A673 (cell line): ENCODE measurements around the gene SELE. TPM values are rescaled to one million over a fixed set of nuclear protein-coding genes. Genes with fewer than 3 reads are reported as not detected.

Experiments
- BruUV-seq: library from RNA; stranded (reverse); fragments of 400-500 nt; replicated peaks from 2 replicates; lab custom pipeline; 2021; lab: Mats Ljungman, UMichigan
- CTCF ChIA-PET: fragments of 300-600 bp; sonication (Branson Sonifier 250); formaldehyde crosslinking; loops from one replicate; lab custom pipeline; 2022; ENCODE audit warnings: antibody characterized with exemption; lab: Charles Lee
- POLR2A ChIA-PET: fragments of 300-600 bp; sonication (Branson Sonifier 250); formaldehyde crosslinking; loops from one replicate; lab custom pipeline; 2022; ENCODE audit warnings: antibody characterized with exemption; ENCODE audit not compliant: low non-redundant PET; lab: Charles Lee
- DNase-seq: peaks from one replicate; pipeline ENCODE4 v3.0.0-alpha.2; 2015; ENCODE audit warnings: low spot score
- H3K27ac ChIP-seq: fragments of 200-600 bp; sonication (generic); 2 replicates; pipeline ENCODE4 v1.5.1; 2016; ENCODE audit warnings: mixed run types, low read depth, mild to moderate bottlenecking, mixed read lengths, antibody characterized with exemption, low read length; ENCODE audit not compliant: poor library complexity, severe bottlenecking
- H3K27me3 ChIP-seq: fragments of 200-600 bp; sonication (generic); replicated peaks from 2 replicates; pipeline ENCODE4 v1.6.1; 2017; ENCODE audit warnings: mixed run types, low read depth, mild to moderate bottlenecking, mixed read lengths, antibody characterized with exemption, low read length; ENCODE audit not compliant: insufficient read depth, poor library complexity
- H3K36me3 ChIP-seq: fragments of 200-600 bp; sonication (generic); 2 replicates; pipeline ENCODE4 v1.6.1; 2016; ENCODE audit warnings: mixed run types, mild to moderate bottlenecking, mixed read lengths, antibody characterized with exemption, low read length; ENCODE audit not compliant: insufficient read depth, poor library complexity, severe bottlenecking
- H3K4me1 ChIP-seq: fragments of 200-600 bp; sonication (generic); 2 replicates; pipeline ENCODE4 v1.6.1; 2017; ENCODE audit warnings: mixed run types, mild to moderate bottlenecking, mixed read lengths, antibody characterized with exemption, low read length; ENCODE audit not compliant: insufficient read depth, poor library complexity, severe bottlenecking
- H3K4me3 ChIP-seq: fragments of 200-600 bp; sonication (generic); 2 replicates; pipeline ENCODE4 v1.5.1; 2016; ENCODE audit warnings: low read depth, mixed run types, mild to moderate bottlenecking, mixed read lengths, low read length; ENCODE audit not compliant: poor library complexity, severe bottlenecking
- H3K9me3 ChIP-seq: fragments of 200-600 bp; sonication (generic); 2 replicates; pipeline ENCODE4 v1.6.1; 2016; ENCODE audit warnings: mixed run types, low read depth, mild to moderate bottlenecking, mixed read lengths, antibody characterized with exemption, low read length; ENCODE audit not compliant: poor library complexity, severe bottlenecking
- CTCF ChIP-seq: fragments of 300-800, 200-600 bp; sonication (generic); conservative IDR thresholded peaks from 2 replicates; pipeline ENCODE4 v1.5.1; 2017; ENCODE audit warnings: low read depth, mild to moderate bottlenecking, antibody characterized with exemption, low read length, moderate library complexity, mixed read lengths
- EZH2 ChIP-seq: fragments of 200-600 bp; sonication (generic); IDR thresholded peaks from 2 replicates; pipeline ENCODE4 v1.6.1; 2017; ENCODE audit warnings: borderline replicate concordance, low read depth, mild to moderate bottlenecking, mixed read lengths, antibody characterized with exemption, low read length; ENCODE audit not compliant: poor library complexity, severe bottlenecking
- intact Hi-C: fragments of 100-400 bp; cut with micrococcal nuclease; formaldehyde crosslinking; loops from one replicate; pipeline ENCODE4 v1.10.0; 2022; ENCODE audit not compliant: unreplicated experiment
- total RNA-seq: library from RNA; stranded (reverse); gene quantifications from 2 replicates; pipeline ENCODE4 v1.2.3, GENCODE V29; 2021

The SELE gene
- total RNA-seq, 1 experiment from 2014 or later, result not detected

GRCh38 chr1:169699707-169700106, 34.2 kb downstream of the SELE start:
- TF ChIP-seq CTCF, result no peak
- no peak for TF ChIP-seq EZH2
- H3K27me3 ChIP-seq, result peaks cover 6% of the 10 kb centered on the region

GRCh38 chr1:169698976-169699375, 34.9 kb downstream of the SELE start:
- Histone ChIP-seq H3K27me3 (peaks cover 6% of the 10 kb centered on the region), H3K4me3 (no peak overlapping the region), H3K36me3 (no peaks in the 10 kb centered on the region), H3K27ac (no peak overlapping the region), H3K9me3 (no peaks in the 10 kb centered on the region), H3K4me1 (no peaks in the 10 kb centered on the region)
- POLR2A ChIA-PET, result interaction anchor here (0.7 kb wide), 1 partner anchor 130 kb away, joined by 3 read pairs; no protein-coding TSS in a partner anchor
- DNase-seq, result no peak
- no TSS peak for BruUV-seq
- intact Hi-C loops, result no loop called here
- CTCF ChIA-PET, result no interaction called here
- TF ChIP-seq CTCF (no peak), EZH2 (no peak)

More at GRCh38 chr1:169699707-169700106, 34.2 kb downstream of the SELE start:
- H3K4me3 ChIP-seq, result no peak overlapping the region
- ChIA-PET POLR2A (interaction anchor here (0.7 kb wide), 1 partner anchor 130 kb away, joined by 3 read pairs; no protein-coding TSS in a partner anchor), CTCF (no interaction called here)
- DNase-seq, result no peak
- no peaks in the 10 kb centered on the region for H3K9me3 ChIP-seq
- H3K4me1 ChIP-seq, result no peaks in the 10 kb centered on the region
- no TSS peak for BruUV-seq
- no peak overlapping the region for H3K27ac ChIP-seq
- intact Hi-C loops, result loop anchor here (10.0 kb wide), 1 partner anchor 1095 kb away; no protein-coding TSS in a partner anchor
- no peaks in the 10 kb centered on the region for H3K36me3 ChIP-seq

GRCh38 chr1:169697755-169698154, 36.1 kb downstream of the SELE start:
- Histone ChIP-seq H3K4me3 (no peak overlapping the region), H3K27ac (no peak overlapping the region), H3K9me3 (no peaks in the 10 kb centered on the region), H3K4me1 (no peaks in the 10 kb centered on the region), H3K27me3 (peaks cover 6% of the 10 kb centered on the region), H3K36me3 (no peaks in the 10 kb centered on the region)
- TF ChIP-seq EZH2 (no peak), CTCF (no peak)
- CTCF ChIA-PET, result no interaction called here
- BruUV-seq, result no TSS peak
- POLR2A ChIA-PET, result no interaction called here
- intact Hi-C loops, result no loop called here
- DNase-seq, result no peak
